ENCODE results near the gene LITAF. TPM values are rescaled to one million over a fixed set of nuclear protein-coding genes. Genes with fewer than 3 reads are reported as not detected.

The LITAF gene
- total RNA-seq, 1 experiment from 2014 or later, result 73.0 TPM

- Mint-ChIP-seq H3K27ac (no peak overlapping the region), H3K4me3 (no peak overlapping the region), H3K36me3 (no peaks in the 10 kb centered on the region), H3K27me3 (ENCODE audit: low read depth) (peaks cover 26% of the 10 kb centered on the region), H3K4me1 (peaks cover 8% of the 10 kb centered on the region), H3K9me3 (peaks cover 9% of the 10 kb centered on the region)
- ATAC-seq (no peak), DNase-seq (ENCODE audit: low spot score) (no peak)
- TF ChIP-seq SP1 (CRISPR knock-in tag; conservative IDR thresholded peaks at IDR 0.05), result no peak
- no peak for TF ChIP-seq ZNF423 (CRISPR knock-in tag; IDR thresholded peaks at IDR 0.05)
- TF ChIP-seq CDX4 (CRISPR knock-in tag; IDR thresholded peaks at IDR 0.05; ENCODE audit: borderline replicate concordance), result no peak
- no peak for TF ChIP-seq ATF3 (CRISPR knock-in tag; conservative IDR thresholded peaks at IDR 0.05)
- TF ChIP-seq ZNF232 (CRISPR knock-in tag; IDR thresholded peaks at IDR 0.05), result no peak
- TF ChIP-seq JUN (CRISPR knock-in tag; IDR thresholded peaks at IDR 0.05), result no peak
- TF ChIP-seq CREB1 (CRISPR knock-in tag; IDR thresholded peaks at IDR 0.05), result no peak
- no peak for TF ChIP-seq NR2C2 (CRISPR knock-in tag; IDR thresholded peaks at IDR 0.05)
- TF ChIP-seq E2F1 (CRISPR knock-in tag; IDR thresholded peaks at IDR 0.05), result no peak
- no peak for TF ChIP-seq NFATC4 (CRISPR knock-in tag; IDR thresholded peaks at IDR 0.05)
- TF ChIP-seq ZNF263 (CRISPR knock-in tag; IDR thresholded peaks at IDR 0.05; ENCODE audit: low read depth), result no peak
- no peak for TF ChIP-seq SMAD3 (CRISPR knock-in tag; IDR thresholded peaks at IDR 0.05; ENCODE audit: borderline replicate concordance)
- TF ChIP-seq ZNF121 (CRISPR knock-in tag; IDR thresholded peaks at IDR 0.05), result no peak
- ChIA-PET CTCF (interaction anchor here (1.0 to 1.6 kb wide), 3 partner anchors 15 to 39 kb away, joined by 3 to 7 read pairs (median 3); no protein-coding TSS in a partner anchor), POLR2A (no interaction called here)
These were observed 34.8 kb upstream of the LITAF start for GRCh38 chr16:11621539-11621919.

GRCh38 chr16:11620243-11621003 is 33.7 kb upstream of the LITAF start:
- CTCF ChIA-PET, result no interaction called here
- TF ChIP-seq ZNF232 (CRISPR knock-in tag; IDR thresholded peaks at IDR 0.05), result no peak
- no peak for TF ChIP-seq NFE2L1 (CRISPR knock-in tag; IDR thresholded peaks at IDR 0.05)
- no peak for TF ChIP-seq CREB1 (CRISPR knock-in tag; IDR thresholded peaks at IDR 0.05)
- no peak for TF ChIP-seq ZBTB43 (CRISPR knock-in tag; IDR thresholded peaks at IDR 0.05)
- no peak for TF ChIP-seq PRDM15 (CRISPR knock-in tag; IDR thresholded peaks at IDR 0.05)
- TF ChIP-seq STAT6 (CRISPR knock-in tag; conservative IDR thresholded peaks at IDR 0.05; ENCODE audit: low read depth), result no peak
- TF ChIP-seq PRRX2 (CRISPR knock-in tag; IDR thresholded peaks at IDR 0.05), result no peak
- no peak for TF ChIP-seq ZNF532 (CRISPR knock-in tag; IDR thresholded peaks at IDR 0.05; ENCODE audit: borderline replicate concordance)
- TF ChIP-seq SMAD4 (CRISPR knock-in tag; IDR thresholded peaks at IDR 0.05), result no peak
- no peak for TF ChIP-seq OVOL2 (CRISPR knock-in tag; IDR thresholded peaks at IDR 0.05; ENCODE audit: borderline replicate concordance)
- no peak for TF ChIP-seq ZNF263 (CRISPR knock-in tag; IDR thresholded peaks at IDR 0.05; ENCODE audit: low read depth)

More at GRCh38 chr16:11620243-11621003, 33.7 kb upstream of the LITAF start:
- no peak for DNase-seq (ENCODE audit: low spot score)
- POLR2A ChIA-PET, result no interaction called here
- no peak overlapping the region for H3K27ac Mint-ChIP-seq
- peaks cover 13% of the 10 kb centered on the region for H3K4me1 Mint-ChIP-seq
- no peak for ATAC-seq
- no peak overlapping the region for H3K4me3 Mint-ChIP-seq
- peaks cover 30% of the 10 kb centered on the region for H3K27me3 Mint-ChIP-seq (ENCODE audit: low read depth)
- H3K36me3 Mint-ChIP-seq, result no peaks in the 10 kb centered on the region
- peaks cover 9% of the 10 kb centered on the region for H3K9me3 Mint-ChIP-seq
